Measurements from ENCODE around the gene ZBTB39.
"Not testable (repeated sequence)": the region's sequence is repeated elsewhere in the genome, so short reads cannot be mapped to it uniquely, and the experiment has no call there.

Gene ZBTB39

GRCh38 chr12:56999456-56999855 lies 6.9 kb downstream of the ZBTB39 start:
- DNase-seq, result no peak

- DNase-seq, result no peak
These were observed 7.4 kb downstream of the ZBTB39 start for GRCh38 chr12:56998981-56999380.

GRCh38 chr12:56998316-56998715 lies 8.0 kb downstream of the ZBTB39 start:
- DNase-seq, result no peak

GRCh38 chr12:56996793-56997545 lies 9.4 kb downstream of the ZBTB39 start:
- DNase-seq, result no peak

- no peak for DNase-seq
These were observed 10.3 kb downstream of the ZBTB39 start for GRCh38 chr12:56995930-56996496.

- no peak for DNase-seq
These were observed 11.0 kb downstream of the ZBTB39 start for GRCh38 chr12:56995201-56995929.

- DNase-seq, result no peak
These were observed 12.1 kb downstream of the ZBTB39 start for GRCh38 chr12:56994231-56994746.

- DNase-seq, result no peak
These were observed 13.0 kb downstream of the ZBTB39 start for GRCh38 chr12:56993346-56993745.

GRCh38 chr12:56991319-56992246 lies 14.8 kb downstream of the ZBTB39 start:
- no peak for DNase-seq

GRCh38 chr12:56990648-56991318 lies 15.6 kb downstream of the ZBTB39 start:
- DNase-seq, result no peak

- DNase-seq, result no peak
These were observed 16.3 kb downstream of the ZBTB39 start for GRCh38 chr12:56989861-56990610.

- no peak for DNase-seq
These were observed 18.1 kb downstream of the ZBTB39 start for GRCh38 chr12:56988207-56988739.

GRCh38 chr12:56987551-56988053 lies 18.7 kb downstream of the ZBTB39 start:
- peak; percentile 37 for DNase-seq

GRCh38 chr12:56987011-56987410 lies 19.3 kb downstream of the ZBTB39 start:
- DNase-seq, result no peak

GRCh38 chr12:56985714-56986113 lies 20.6 kb downstream of the ZBTB39 start:
- DNase-seq, result not testable (repeated sequence)

- no peak for DNase-seq
These were observed 23.0 kb downstream of the ZBTB39 start for GRCh38 chr12:56983386-56983785.

- DNase-seq, result not testable (repeated sequence)
These were observed 23.6 kb downstream of the ZBTB39 start for GRCh38 chr12:56982578-56983236.

- no peak for DNase-seq
These were observed 25.3 kb downstream of the ZBTB39 start for GRCh38 chr12:56980941-56981530.

GRCh38 chr12:56980268-56980667 lies 26.1 kb downstream of the ZBTB39 start:
- no peak for DNase-seq

- DNase-seq, result no peak
These were observed 26.7 kb downstream of the ZBTB39 start for GRCh38 chr12:56979628-56980027.
